Measurements from ENCODE around the gene MLLT10. TPM values are rescaled to one million over a fixed set of nuclear protein-coding genes. Genes with fewer than 3 reads are reported as not detected.

MLLT10 gene
- total and polyA plus RNA-seq, 4 donors = 23.1 to 55.5 (median 32.6) TPM

- 37% methylated on average over 11 of the region's 14 CpGs for WGBS (ENCODE audit: insufficient coverage)
- DNase-seq (ENCODE audit: low read depth in 4 of 6, low spot score in 6 of 6) = no peak
- H3K27me3 ChIP-seq (ENCODE audit: control insufficient read depth, insufficient read depth, low read length) = peaks cover 44% of the 10 kb centered on the region
- H3K36me3 ChIP-seq (ENCODE audit: control insufficient read depth, insufficient read depth, low read length) = no peaks in the 10 kb centered on the region
- peak overlapping the region; percentile 38 for H3K4me3 ChIP-seq (ENCODE audit: low read depth, low read length)
- peaks cover 24% of the 10 kb centered on the region for H3K4me1 ChIP-seq (ENCODE audit: control insufficient read depth, insufficient read depth, low read length)
- no peaks in the 10 kb centered on the region for H3K9me3 ChIP-seq (ENCODE audit: control insufficient read depth, insufficient read depth, low read length)
- peak overlapping the region; percentile 43 for H3K27ac ChIP-seq (ENCODE audit: low read depth, low read length)
Measured at GRCh38 chr10:21500578-21500910, 33.5 kb upstream of the MLLT10 start.

- Histone ChIP-seq H3K27ac (ENCODE audit: low read depth, low read length) (no peak overlapping the region), H3K27me3 (ENCODE audit: control insufficient read depth, insufficient read depth, low read length) (peaks cover 48% of the 10 kb centered on the region), H3K4me3 (ENCODE audit: low read depth, low read length) (no peak overlapping the region), H3K9me3 (ENCODE audit: control insufficient read depth, insufficient read depth, low read length) (no peaks in the 10 kb centered on the region), H3K36me3 (ENCODE audit: control insufficient read depth, insufficient read depth, low read length) (no peaks in the 10 kb centered on the region), H3K4me1 (ENCODE audit: control insufficient read depth, insufficient read depth, low read length) (peaks cover 24% of the 10 kb centered on the region)
- peak in 1 of 6 donors; percentile 6 for DNase-seq (ENCODE audit: low read depth in 4 of 6, low spot score in 6 of 6)
- WGBS (ENCODE audit: insufficient coverage) = 94% methylated on average over 3 of the region's 5 CpGs
Measured at GRCh38 chr10:21501091-21501490, 32.9 kb upstream of the MLLT10 start.

- H3K4me3 ChIP-seq (ENCODE audit: low read depth, low read length) = no peak overlapping the region
- no peaks in the 10 kb centered on the region for H3K9me3 ChIP-seq (ENCODE audit: control insufficient read depth, insufficient read depth, low read length)
- no peak for DNase-seq (ENCODE audit: low read depth in 4 of 6, low spot score in 6 of 6)
- H3K36me3 ChIP-seq (ENCODE audit: control insufficient read depth, insufficient read depth, low read length) = no peaks in the 10 kb centered on the region
- H3K4me1 ChIP-seq (ENCODE audit: control insufficient read depth, insufficient read depth, low read length) = peaks cover 24% of the 10 kb centered on the region
- peaks cover 55% of the 10 kb centered on the region for H3K27me3 ChIP-seq (ENCODE audit: control insufficient read depth, insufficient read depth, low read length)
- no peak overlapping the region for H3K27ac ChIP-seq (ENCODE audit: low read depth, low read length)
- WGBS (ENCODE audit: insufficient coverage) = no CpG with 5 or more reads among the region's 2 CpGs
Measured at GRCh38 chr10:21501731-21502347, 32.2 kb upstream of the MLLT10 start.

GRCh38 chr10:21502348-21502740, 31.7 kb upstream of the MLLT10 start:
- H3K4me1 ChIP-seq (ENCODE audit: control insufficient read depth, insufficient read depth, low read length) = peaks cover 21% of the 10 kb centered on the region
- H3K4me3 ChIP-seq (ENCODE audit: low read depth, low read length) = no peak overlapping the region
- peaks cover 55% of the 10 kb centered on the region for H3K27me3 ChIP-seq (ENCODE audit: control insufficient read depth, insufficient read depth, low read length)
- DNase-seq (ENCODE audit: low read depth in 4 of 6, low spot score in 6 of 6) = peak in 1 of 6 donors; percentile 33
- H3K36me3 ChIP-seq (ENCODE audit: control insufficient read depth, insufficient read depth, low read length) = no peaks in the 10 kb centered on the region
- H3K27ac ChIP-seq (ENCODE audit: low read depth, low read length) = no peak overlapping the region
- no peaks in the 10 kb centered on the region for H3K9me3 ChIP-seq (ENCODE audit: control insufficient read depth, insufficient read depth, low read length)
- 89% methylated on average over 2 of the region's 3 CpGs for WGBS (ENCODE audit: insufficient coverage)

- H3K27me3 ChIP-seq (ENCODE audit: control insufficient read depth, insufficient read depth, low read length) = peaks cover 51% of the 10 kb centered on the region
- H3K27ac ChIP-seq (ENCODE audit: low read depth, low read length) = no peak overlapping the region
- WGBS (ENCODE audit: insufficient coverage) = no CpG with 5 or more reads among the region's 1 CpG
- H3K36me3 ChIP-seq (ENCODE audit: control insufficient read depth, insufficient read depth, low read length) = no peaks in the 10 kb centered on the region
- H3K4me3 ChIP-seq (ENCODE audit: low read depth, low read length) = no peak overlapping the region
- no peak for DNase-seq (ENCODE audit: low read depth in 4 of 6, low spot score in 6 of 6)
- H3K4me1 ChIP-seq (ENCODE audit: control insufficient read depth, insufficient read depth, low read length) = peaks cover 27% of the 10 kb centered on the region
- no peaks in the 10 kb centered on the region for H3K9me3 ChIP-seq (ENCODE audit: control insufficient read depth, insufficient read depth, low read length)
Measured at GRCh38 chr10:21503542-21503941, 30.5 kb upstream of the MLLT10 start.

GRCh38 chr10:21505711-21506278, 28.2 kb upstream of the MLLT10 start:
- Histone ChIP-seq H3K4me1 (ENCODE audit: control insufficient read depth, insufficient read depth, low read length) (peaks cover 34% of the 10 kb centered on the region), H3K27ac (ENCODE audit: low read depth, low read length) (no peak overlapping the region), H3K9me3 (ENCODE audit: control insufficient read depth, insufficient read depth, low read length) (no peaks in the 10 kb centered on the region), H3K4me3 (ENCODE audit: low read depth, low read length) (no peak overlapping the region), H3K27me3 (ENCODE audit: control insufficient read depth, insufficient read depth, low read length) (peaks cover 31% of the 10 kb centered on the region), H3K36me3 (ENCODE audit: control insufficient read depth, insufficient read depth, low read length) (no peaks in the 10 kb centered on the region)
- peak in 1 of 6 donors; percentile 34 for DNase-seq (ENCODE audit: low read depth in 4 of 6, low spot score in 6 of 6)
- WGBS (ENCODE audit: insufficient coverage) = 90% methylated on average over 3 of the region's 4 CpGs

- Histone ChIP-seq H3K4me1 (ENCODE audit: control insufficient read depth, insufficient read depth, low read length) (peaks cover 29% of the 10 kb centered on the region), H3K9me3 (ENCODE audit: control insufficient read depth, insufficient read depth, low read length) (no peaks in the 10 kb centered on the region), H3K27ac (ENCODE audit: low read depth, low read length) (no peak overlapping the region), H3K4me3 (ENCODE audit: low read depth, low read length) (no peak overlapping the region), H3K36me3 (ENCODE audit: control insufficient read depth, insufficient read depth, low read length) (no peaks in the 10 kb centered on the region), H3K27me3 (ENCODE audit: control insufficient read depth, insufficient read depth, low read length) (peaks cover 25% of the 10 kb centered on the region)
- DNase-seq (ENCODE audit: low read depth in 4 of 6, low spot score in 6 of 6) = peak in 1 of 6 donors; percentile 25
- WGBS (ENCODE audit: insufficient coverage) = 70% methylated on average over 2 of the region's 3 CpGs
Measured at GRCh38 chr10:21506351-21506750, 27.7 kb upstream of the MLLT10 start.

- Histone ChIP-seq H3K4me3 (ENCODE audit: low read depth, low read length) (no peak overlapping the region), H3K36me3 (ENCODE audit: control insufficient read depth, insufficient read depth, low read length) (no peaks in the 10 kb centered on the region), H3K27ac (ENCODE audit: low read depth, low read length) (no peak overlapping the region), H3K4me1 (ENCODE audit: control insufficient read depth, insufficient read depth, low read length) (peaks cover 28% of the 10 kb centered on the region), H3K9me3 (ENCODE audit: control insufficient read depth, insufficient read depth, low read length) (no peaks in the 10 kb centered on the region), H3K27me3 (ENCODE audit: control insufficient read depth, insufficient read depth, low read length) (peaks cover 19% of the 10 kb centered on the region)
- WGBS (ENCODE audit: insufficient coverage) = 64% methylated on average over 21 of the region's 21 CpGs
- peak in 2 of 6 donors; percentile 38 to 69 for DNase-seq (ENCODE audit: low read depth in 4 of 6, low spot score in 6 of 6)
Measured at GRCh38 chr10:21507150-21507549, 26.9 kb upstream of the MLLT10 start.

- Histone ChIP-seq H3K9me3 (ENCODE audit: control insufficient read depth, insufficient read depth, low read length) (no peaks in the 10 kb centered on the region), H3K27me3 (ENCODE audit: control insufficient read depth, insufficient read depth, low read length) (peaks cover 16% of the 10 kb centered on the region), H3K4me1 (ENCODE audit: control insufficient read depth, insufficient read depth, low read length) (peaks cover 28% of the 10 kb centered on the region), H3K27ac (ENCODE audit: low read depth, low read length) (peak overlapping the region; percentile 92), H3K4me3 (ENCODE audit: low read depth, low read length) (peak overlapping the region; percentile 42), H3K36me3 (ENCODE audit: control insufficient read depth, insufficient read depth, low read length) (no peaks in the 10 kb centered on the region)
- peak in 2 of 6 donors; percentile 70 to 71 for DNase-seq (ENCODE audit: low read depth in 4 of 6, low spot score in 6 of 6)
- WGBS (ENCODE audit: insufficient coverage) = 23% methylated on average over 42 of the region's 43 CpGs
Measured at GRCh38 chr10:21508706-21509331, 25.2 kb upstream of the MLLT10 start.

Measured in spinal cord (tissue), 10 donors.